DMS 273 (cell line): ENCODE measurements around the gene TMEM18.
A peak's percentile ranks its signal among the peaks of the same experiment; 100 is the strongest.
"Not testable (repeated sequence)": the region's sequence is repeated elsewhere in the genome, so short reads cannot be mapped to it uniquely, and the experiment has no call there.

Source experiments
- DNase-seq: peaks from one replicate; lab custom pipeline; 2025; ENCODE audit not compliant: unreplicated experiment; lab: John Stamatoyannopoulos, UW

The TMEM18 gene

DNA sequence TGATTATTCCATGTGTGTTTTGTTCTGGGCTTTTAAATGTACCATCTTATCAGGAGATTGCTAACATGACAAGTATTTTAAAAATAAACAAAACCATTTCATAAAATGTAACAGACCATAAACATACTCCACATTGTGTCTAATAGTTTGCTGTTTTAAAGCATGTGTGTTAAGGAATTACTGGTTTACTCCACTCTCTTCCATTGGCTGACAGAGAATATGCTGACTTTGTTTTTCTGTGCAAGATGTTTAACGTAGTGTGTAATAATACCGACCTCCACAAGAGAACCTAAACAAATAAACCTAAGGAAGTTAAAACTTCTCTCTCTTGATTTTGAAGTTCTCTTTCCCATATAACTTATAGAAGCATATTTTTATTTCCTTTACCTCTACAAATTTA is 17.0 kb upstream of the TMEM18 start:
- no peak for DNase-seq

DNA sequence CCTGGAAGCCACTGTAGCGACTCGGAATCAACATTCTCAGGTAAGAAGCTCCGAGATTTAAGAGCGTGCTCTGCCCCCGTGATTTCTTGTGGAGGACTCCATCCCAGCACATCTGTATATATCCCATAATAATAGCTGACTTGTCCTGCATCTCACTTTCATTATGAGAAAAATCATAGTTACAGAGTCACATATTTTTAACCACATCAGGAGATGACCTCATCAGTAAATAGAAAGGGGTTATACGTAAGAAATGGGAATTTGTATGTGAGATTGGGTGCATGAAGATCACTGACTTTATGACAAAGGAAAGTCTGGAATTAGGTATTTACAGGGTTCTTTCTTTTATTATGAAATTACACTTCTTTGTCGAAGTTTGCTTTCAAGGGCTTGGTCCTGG is 16.4 kb upstream of the TMEM18 start:
- DNase-seq = no peak

DNA sequence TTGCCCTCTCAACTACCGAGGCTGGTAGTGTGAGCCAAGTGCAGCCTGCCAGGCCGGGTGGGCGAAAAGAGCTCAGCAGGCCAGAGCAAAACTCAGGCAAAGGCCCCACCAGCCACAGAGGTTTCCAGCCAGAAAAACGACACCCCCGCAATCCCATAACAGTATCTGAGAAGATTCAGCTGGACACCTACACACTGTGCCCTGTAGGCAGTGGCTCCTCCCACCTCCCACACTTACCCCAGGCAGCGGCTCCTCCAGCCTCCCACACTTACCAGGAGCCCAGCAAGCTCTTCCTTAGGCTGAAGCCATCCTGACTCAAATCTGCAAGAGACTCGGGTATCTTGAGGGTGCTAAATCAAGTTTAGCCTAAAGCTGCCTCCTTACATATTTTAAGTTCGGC is 15.6 kb upstream of the TMEM18 start:
- DNase-seq = no peak

DNA sequence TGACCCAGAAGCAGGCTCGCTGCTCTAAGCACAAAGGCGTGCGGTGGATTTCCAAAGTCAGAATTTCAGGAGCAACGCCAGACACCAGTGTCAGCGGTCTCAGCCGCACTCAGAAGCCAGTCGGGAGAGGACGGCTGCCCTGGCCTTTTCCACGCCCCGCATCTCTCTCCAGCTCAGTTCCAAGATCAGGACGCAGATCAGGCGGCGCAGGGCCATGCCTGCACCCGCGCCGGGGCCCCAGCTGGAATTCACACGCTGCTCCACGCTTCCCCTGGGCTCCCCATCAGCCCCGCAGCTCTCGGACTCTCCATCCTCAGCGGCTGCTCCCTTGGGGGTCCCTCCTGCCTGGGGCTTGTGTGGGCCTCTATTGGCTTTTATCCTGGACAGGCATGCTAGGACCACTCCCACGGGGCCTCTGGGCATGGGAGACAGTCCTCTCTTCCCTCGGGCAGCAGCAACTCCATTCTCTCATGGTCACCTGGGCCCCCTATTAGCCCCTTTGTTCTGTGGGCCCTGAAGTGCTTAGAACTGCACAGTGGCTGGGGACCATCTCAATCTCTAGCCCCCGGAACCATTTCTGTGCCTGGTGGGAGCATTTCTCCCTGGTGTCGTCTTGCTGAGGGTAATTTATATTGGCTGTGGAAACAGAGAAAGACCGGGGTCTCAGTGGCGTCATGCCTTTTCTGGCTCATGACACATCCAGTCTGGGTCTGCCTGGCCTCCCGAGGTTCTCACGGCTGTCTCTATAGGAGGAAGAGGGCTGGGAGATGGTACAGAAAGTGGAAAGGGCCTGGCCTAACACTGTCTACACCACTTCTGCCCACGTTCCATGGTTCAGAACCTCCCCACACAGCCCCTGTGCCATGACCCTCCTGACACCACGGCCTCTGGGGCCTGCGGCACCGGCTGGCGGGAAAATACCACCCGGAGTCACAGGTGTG is 14.9 kb upstream of the TMEM18 start:
- DNase-seq = no peak

- no peak for DNase-seq
Measured at GRCh38 chr2:690799-691198, 13.6 kb upstream of the TMEM18 start.

DNA sequence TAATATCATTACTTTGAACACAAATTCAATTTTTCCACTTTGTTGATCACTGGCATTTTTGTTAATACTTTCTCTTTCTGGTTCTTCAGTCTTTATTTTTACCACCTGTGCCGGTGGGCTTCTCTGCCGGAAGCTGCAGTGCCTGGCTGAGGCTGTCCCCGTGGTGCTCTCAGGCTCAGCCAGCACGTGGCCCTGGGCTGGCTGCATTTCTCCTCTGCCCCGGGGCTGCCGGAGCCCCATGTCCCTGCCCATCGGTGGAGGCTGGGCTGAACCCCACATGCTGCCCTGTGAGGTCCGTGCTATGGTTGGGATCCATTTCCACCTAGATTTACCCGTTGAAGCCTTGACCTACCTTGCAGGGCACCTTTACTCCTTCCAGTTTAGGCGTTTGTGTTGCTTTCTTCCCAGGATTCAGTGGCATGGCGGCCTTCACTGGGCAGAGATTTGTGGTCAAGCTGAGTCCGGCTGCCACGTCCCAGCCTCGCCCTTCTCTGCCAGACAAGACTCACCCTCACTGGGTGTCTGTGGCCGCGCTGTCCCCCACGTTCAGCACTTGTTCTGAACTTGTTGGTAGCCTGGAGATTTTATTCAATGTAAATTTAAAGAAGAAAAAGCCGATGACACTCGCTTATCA is 12.8 kb upstream of the TMEM18 start:
- no peak for DNase-seq

- DNase-seq = no peak
Measured at GRCh38 chr2:689237-689636, 12.0 kb upstream of the TMEM18 start.

GRCh38 chr2:688504-689076 is 11.4 kb upstream of the TMEM18 start:
- no peak for DNase-seq

- DNase-seq = no peak
Measured at GRCh38 chr2:685421-685820, 8.2 kb upstream of the TMEM18 start.

DNA sequence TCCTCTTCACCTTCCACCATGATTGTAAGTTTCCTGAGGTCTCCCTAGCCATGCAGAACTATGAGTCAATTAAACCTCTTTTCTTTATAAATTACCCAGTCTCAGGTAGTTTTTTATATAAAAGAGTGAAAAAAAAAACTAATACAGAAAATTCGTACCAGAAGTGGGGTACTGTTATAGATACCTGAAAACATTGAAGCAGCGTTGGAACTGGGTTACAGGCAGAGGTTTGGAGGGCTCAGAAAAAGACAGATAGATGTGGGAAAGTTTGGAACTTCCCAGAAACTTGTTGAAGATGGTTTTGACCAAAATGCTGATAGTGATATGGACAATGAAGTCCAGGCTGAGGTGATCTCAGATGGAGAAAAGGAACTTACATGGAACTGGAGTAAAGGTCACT is 7.7 kb upstream of the TMEM18 start:
- DNase-seq = not testable (repeated sequence)

- no peak for DNase-seq
Measured at GRCh38 chr2:682226-682625, 5.0 kb upstream of the TMEM18 start.

DNA sequence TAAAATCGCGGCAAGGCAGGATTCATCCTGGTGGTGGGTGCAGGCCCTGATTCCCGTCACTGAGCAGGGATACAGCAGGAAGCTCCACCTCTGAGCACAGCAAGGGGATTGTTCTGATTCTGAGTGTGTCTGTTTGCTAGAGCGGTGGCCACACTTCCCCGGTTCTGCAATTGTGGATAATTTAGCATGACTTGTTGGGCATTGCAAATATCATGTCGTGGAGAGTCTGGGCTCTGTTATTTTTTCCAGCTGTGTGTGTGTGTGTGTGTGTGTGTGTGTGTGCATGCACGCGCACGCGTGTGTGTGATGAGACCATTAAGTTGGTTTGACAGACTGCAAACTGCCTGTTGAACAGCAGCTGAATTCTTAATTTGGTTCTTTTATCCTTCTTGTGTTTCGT is 4.1 kb upstream of the TMEM18 start:
- DNase-seq = no peak

DNA sequence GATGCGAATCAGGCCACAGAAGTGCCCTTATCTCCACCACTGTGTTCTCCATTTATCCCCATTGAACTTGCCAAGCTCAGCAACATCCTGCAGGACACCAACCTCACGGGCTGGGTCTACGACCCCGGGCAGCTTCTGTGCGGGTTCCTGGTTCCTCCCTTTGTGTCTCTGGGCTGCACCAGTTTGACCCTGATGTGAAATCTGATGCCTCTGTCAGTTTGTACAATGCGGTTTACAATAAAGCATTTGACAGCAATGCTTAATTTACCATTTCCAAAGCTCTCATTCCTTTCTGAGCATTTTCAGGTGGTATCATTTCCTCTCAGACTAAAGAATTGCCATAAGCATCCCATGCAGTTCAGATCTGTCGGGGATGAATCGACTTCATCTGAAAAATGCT is 3.3 kb upstream of the TMEM18 start:
- no peak for DNase-seq

DNA sequence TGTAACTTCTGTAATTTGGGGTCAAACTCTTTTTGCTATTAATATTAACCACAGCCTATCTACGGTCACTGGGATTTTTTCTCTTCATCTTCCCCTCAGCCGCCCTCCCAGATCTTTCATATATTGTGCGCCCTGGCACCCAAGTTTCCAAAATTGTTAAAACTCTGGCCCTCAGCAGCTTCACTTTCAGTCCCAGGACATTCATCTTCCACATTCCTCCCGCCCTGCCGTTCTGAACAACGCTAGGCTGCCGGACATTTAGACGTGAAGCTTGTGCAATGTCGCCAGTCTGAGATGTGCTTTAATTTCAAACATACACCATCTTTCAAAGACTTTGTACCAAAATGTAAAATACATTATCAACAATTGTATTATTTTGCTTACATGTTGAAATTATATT is 1.8 kb upstream of the TMEM18 start:
- DNase-seq = no peak

DNA sequence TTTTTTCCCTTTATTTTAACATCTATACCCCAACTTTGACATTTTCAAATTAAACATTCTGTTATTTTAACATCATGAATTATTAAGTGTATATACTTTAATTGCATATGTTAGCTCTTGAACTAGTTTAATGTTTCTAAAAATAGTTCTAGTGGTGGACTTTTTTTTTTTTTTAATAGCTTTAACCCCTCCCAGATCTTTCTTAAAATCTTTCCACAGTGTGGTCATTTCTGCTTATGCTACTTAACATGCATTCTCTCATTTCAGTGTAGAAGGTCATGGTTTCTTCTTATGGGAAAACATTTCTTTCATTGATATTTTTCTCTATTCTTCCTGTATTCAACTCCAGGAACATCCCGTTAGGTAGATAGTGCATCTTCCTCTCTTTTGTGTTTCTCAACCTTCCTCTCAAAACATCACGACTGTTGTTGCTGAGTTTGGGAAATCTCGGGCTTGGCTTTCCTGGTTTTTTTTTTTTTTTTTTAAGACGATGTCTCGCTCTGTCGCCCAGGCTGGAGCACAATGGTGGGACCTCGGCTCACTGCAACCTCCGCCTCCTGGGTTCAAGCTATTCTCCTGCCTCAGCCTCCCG is 849 bp upstream of the TMEM18 start:
- DNase-seq = no peak

DNA sequence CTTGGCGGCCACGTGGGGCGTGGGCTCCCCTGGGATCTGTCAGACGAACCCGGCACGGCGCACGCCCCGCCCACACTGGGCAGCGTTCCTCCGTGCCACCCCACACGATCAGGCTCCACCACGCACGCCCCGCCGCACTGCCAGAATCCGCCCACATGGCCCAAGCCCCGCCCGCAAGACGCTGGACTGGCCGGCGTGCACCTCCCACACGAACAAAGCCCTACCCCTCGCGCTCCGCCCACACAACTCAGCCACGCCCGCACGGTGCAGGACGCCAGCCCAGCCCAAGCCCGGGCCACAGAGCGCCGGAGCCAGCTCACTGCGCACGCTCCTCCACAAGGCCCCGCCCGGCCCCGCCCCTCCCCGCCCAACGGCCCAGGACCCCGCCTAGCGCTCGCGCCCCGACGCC is 555 bp downstream of the TMEM18 start:
- peak; percentile 100 for DNase-seq

- DNase-seq = peak; percentile 82
Measured at GRCh38 chr2:675982-676646, 1.1 kb downstream of the TMEM18 start.

GRCh38 chr2:675460-675859 is 1.7 kb downstream of the TMEM18 start:
- no peak for DNase-seq

- DNase-seq = no peak
Measured at GRCh38 chr2:675051-675450, 2.2 kb downstream of the TMEM18 start.

DNA sequence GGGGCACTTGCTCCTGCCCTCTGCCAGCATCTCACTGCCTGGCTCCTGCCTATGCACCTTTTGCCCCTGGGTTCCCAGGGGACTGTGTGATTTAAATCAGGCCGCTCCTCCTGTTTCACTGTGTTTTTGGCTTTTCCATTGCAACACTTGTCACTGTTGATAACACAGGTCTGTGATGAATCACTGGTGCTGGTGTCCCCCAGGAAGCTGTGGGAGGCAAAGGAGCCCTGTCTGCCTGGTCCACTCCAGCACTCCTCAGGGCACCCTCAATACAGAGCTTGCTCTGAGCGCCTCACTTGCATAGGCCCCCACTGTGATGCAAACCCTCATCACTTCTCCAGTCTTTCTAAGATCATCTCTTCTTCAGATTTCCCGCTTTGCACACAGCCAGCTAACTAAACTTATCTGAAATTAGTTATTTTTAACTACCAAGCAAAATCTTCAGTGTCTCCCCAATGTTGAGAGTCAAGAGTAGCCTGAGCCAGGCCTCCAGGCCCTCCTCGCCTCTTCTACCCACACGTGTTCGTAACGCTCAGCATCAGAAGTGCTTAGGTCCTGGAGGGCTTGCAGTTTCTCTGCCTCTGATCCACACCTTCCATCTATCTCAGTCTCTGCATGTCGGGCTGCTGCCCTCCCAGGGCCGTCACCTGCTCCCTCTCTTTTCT is 2.8 kb downstream of the TMEM18 start:
- no peak for DNase-seq
